Subcutaneous abdominal adipose tissue (tissue), 5 donors: ENCODE measurements around the gene TMC2.

Experiments used
- H3K27ac ChIP-seq: one replicate; pipeline ENCODE4 v1.7.0; 2013; ENCODE audit warnings: low read depth, mild to moderate bottlenecking, inconsistent platforms, low read length, moderate library complexity
- H3K27me3 ChIP-seq, 5 donors: one replicate each; pipeline ENCODE4 v1.7.0; 2013; ENCODE audit warnings: low read length in 5 of 5, inconsistent platforms in 1 of 5; ENCODE audit not compliant: control insufficient read depth in 5 of 5, insufficient read depth in 4 of 5
- H3K36me3 ChIP-seq, 5 donors: one replicate each; pipeline ENCODE4 v1.7.0; 2013; ENCODE audit warnings: low read length in 5 of 5; ENCODE audit not compliant: control insufficient read depth in 5 of 5, insufficient read depth in 5 of 5
- H3K4me1 ChIP-seq, 5 donors: one replicate each; pipeline ENCODE4 v1.7.0; 2013; ENCODE audit warnings: low read length in 5 of 5, mild to moderate bottlenecking in 3 of 5, moderate library complexity in 1 of 5; ENCODE audit not compliant: control insufficient read depth in 5 of 5, insufficient read depth in 5 of 5
- H3K4me3 ChIP-seq, 5 donors: one replicate each; pipeline ENCODE4 v1.7.0; 2013; ENCODE audit warnings: low read length in 5 of 5, low read depth in 1 of 5
- H3K9ac ChIP-seq, 5 donors: one replicate each; pipeline ENCODE4 v1.7.0; 2013; ENCODE audit warnings: low read length in 5 of 5, mild to moderate bottlenecking in 4 of 5, moderate library complexity in 3 of 5
- H3K9me3 ChIP-seq, 5 donors: one replicate each; pipeline ENCODE4 v1.7.0; 2013; ENCODE audit warnings: low read length in 5 of 5; ENCODE audit not compliant: control insufficient read depth in 5 of 5
- donor health status: healthy.
- donor health status: healthy.
- donor health status: healthy.
- donor health status: healthy.
- donor health status: healthy.

The TMC2 gene

DNA sequence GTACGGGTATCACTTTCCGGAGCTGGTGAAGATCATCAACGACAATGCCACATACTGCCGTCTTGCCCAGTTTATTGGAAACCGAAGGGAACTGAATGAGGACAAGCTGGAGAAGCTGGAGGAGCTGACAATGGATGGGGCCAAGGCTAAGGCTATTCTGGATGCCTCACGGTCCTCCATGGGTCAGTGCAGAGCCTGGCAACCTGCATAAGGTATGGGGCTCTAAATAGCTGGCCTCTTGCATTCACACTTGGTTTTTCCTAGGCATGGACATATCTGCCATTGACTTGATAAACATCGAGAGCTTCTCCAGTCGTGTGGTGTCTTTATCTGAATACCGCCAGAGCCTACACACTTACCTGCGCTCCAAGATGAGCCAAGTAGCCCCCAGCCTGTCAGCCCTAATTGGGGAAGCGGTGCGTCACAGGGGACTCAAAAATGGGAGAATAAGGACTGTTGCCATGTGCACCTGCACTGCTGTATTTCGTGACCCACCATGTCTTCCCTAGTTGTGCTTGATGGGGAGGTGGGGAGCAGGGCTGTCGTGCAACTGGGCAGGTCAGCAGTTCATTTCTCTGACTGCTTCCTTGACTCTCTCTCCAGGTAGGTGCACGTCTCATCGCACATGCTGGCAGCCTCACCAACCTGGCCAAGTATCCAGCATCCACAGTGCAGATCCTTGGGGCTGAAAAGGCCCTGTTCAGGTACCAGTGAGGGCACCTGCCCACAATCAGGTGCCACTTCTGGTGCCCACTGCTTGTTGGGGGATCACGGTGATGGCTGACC lies 119.2 kb downstream of the TMC2 start:
- H3K9ac ChIP-seq: no peak overlapping the region
- H3K9me3 ChIP-seq: no peaks in the 10 kb centered on the region
- no peak overlapping the region for H3K4me3 ChIP-seq
- H3K36me3 ChIP-seq: peaks cover 0 to 68% (median 65%) of the 10 kb centered on the region in 5 donors
- H3K27me3 ChIP-seq: no peaks in the 10 kb centered on the region
- peaks cover 2 to 33% (median 28%) of the 10 kb centered on the region in 5 donors for H3K4me1 ChIP-seq
- H3K27ac ChIP-seq: no peak overlapping the region

DNA sequence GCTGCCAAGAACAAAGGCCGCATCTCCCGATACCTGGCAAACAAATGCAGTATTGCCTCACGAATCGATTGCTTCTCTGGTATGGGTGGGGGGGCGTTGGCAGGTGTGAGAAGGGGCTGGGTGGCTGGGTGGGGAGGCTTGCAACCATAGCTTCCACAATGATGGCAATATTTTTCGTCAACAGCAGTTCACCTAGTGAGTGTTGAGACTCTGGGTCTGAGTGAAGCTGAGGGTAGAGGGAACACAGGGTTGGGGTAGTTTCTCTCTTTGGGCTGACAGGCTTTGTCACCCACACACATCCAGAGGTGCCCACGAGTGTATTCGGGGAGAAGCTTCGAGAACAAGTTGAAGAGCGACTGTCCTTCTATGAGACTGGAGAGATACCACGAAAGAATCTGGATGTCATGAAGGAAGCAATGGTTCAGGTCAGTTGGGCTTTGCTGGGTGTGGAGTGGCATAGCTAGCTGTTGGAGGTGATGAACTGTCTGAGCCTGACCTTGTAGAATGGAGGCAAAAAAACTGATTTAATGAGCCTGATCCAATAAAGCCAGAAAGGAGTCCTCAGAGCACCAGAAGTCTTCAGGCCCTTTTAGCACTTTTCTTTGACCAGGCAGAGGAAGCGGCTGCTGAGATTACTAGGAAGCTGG lies 120.2 kb downstream of the TMC2 start:
- Histone ChIP-seq H3K9me3 (no peaks in the 10 kb centered on the region), H3K36me3 (peaks cover 2 to 78% (median 75%) of the 10 kb centered on the region in 5 donors), H3K9ac (no peak overlapping the region), H3K4me1 (peaks cover 2 to 27% (median 22%) of the 10 kb centered on the region in 5 donors), H3K27me3 (no peaks in the 10 kb centered on the region), H3K4me3 (no peak overlapping the region), H3K27ac (no peak overlapping the region)

DNA sequence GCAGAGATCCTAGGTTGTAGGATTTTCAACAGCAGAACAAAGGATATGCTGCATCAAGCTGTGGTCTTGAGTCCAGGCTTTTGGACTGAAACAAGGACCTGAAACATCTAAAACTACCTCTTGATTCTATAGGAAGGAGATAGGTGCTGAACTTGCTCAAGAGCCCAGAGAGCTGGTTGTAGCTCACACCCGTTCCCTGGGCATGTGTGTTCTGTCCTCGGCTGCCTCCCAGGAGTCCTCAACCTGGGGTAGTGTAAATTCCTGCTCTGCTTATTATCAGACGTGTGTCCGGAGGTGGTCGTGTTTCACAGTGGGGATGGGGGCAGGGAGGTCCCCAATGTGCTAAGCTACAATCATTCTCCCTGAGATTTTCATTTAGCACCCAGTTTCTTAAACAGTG lies 120.9 kb downstream of the TMC2 start:
- no peak overlapping the region for H3K27ac ChIP-seq
- peaks cover 9 to 84% (median 81%) of the 10 kb centered on the region in 5 donors for H3K36me3 ChIP-seq
- peaks cover 2 to 21% (median 19%) of the 10 kb centered on the region in 5 donors for H3K4me1 ChIP-seq
- no peak overlapping the region for H3K9ac ChIP-seq
- no peaks in the 10 kb centered on the region for H3K27me3 ChIP-seq
- no peaks in the 10 kb centered on the region for H3K9me3 ChIP-seq
- H3K4me3 ChIP-seq: no peak overlapping the region

DNA sequence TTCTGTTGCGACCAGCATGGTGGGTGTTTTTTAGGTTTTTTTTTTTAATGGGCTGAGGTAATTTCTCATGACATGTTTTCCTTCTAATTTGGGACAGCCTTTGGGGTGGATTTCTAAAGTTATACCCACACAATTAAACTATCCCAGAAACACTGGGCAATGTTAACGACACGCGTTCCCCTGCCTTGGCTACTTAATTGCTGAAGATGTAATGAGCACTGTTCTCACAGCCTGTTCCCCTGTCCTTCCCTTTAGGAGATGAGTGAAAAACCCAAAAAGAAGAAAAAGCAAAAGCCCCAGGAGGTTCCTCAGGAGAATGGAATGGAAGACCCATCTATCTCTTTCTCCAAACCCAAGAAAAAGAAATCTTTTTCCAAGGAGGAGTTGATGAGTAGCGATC lies 121.3 kb downstream of the TMC2 start:
- H3K4me1 ChIP-seq: peaks cover 2 to 20% (median 18%) of the 10 kb centered on the region in 5 donors
- H3K27ac ChIP-seq: no peak overlapping the region
- no peak overlapping the region for H3K9ac ChIP-seq
- H3K36me3 ChIP-seq: peaks cover 9 to 86% (median 82%) of the 10 kb centered on the region in 5 donors
- no peaks in the 10 kb centered on the region for H3K27me3 ChIP-seq
- no peak overlapping the region for H3K4me3 ChIP-seq
- H3K9me3 ChIP-seq: no peaks in the 10 kb centered on the region

DNA sequence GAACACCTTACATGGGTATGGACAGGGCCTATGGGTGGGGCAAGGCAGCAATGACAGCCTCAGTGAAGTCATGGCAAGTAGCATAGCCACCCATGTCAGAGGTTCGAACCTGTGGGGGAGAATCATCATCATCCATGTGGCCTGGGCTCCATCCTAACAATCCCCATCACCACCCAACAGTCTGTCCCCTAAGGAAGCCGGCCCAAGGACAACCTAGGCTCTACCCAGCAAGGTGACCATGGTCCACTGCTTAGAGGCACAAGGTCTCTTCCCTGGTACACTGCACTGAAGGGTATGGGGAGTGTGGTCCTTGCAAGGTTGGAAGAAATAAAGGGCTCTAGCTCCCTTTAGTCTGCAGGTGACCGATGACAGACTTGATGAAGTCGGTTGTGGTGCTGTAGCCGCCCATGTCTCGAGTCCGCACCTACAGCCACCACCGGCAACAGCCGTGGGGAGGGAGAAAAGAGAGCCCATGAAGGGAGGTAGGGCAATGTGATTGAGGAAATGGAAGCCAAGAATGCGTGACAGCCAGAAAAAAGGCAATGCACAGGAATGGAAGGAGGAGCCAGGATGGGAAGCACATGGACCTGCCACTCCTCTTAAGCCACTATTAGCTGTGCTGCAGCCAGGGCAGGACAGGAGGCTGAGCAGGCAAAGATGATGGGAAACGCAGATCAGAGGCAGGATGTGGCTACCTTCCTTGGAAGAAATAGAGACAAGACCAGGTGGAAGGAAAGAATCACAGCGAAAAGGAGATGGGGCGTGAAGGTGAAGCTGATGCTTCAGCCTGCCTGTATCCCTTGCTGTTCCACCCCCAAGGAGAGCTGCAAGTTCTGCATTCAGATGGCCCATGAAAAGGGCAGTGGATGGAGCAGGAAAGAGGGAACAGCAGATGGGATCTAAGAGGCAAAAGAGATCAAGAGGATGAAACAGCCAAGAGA lies 122.3 kb downstream of the TMC2 start:
- H3K27ac ChIP-seq: no peak overlapping the region
- no peak overlapping the region for H3K4me3 ChIP-seq
- H3K4me1 ChIP-seq: peaks cover 4 to 18% (median 16%) of the 10 kb centered on the region in 5 donors
- no peaks in the 10 kb centered on the region for H3K27me3 ChIP-seq
- H3K36me3 ChIP-seq: peaks cover 9 to 86% (median 82%) of the 10 kb centered on the region in 5 donors
- H3K9me3 ChIP-seq: no peaks in the 10 kb centered on the region
- no peak overlapping the region for H3K9ac ChIP-seq

DNA sequence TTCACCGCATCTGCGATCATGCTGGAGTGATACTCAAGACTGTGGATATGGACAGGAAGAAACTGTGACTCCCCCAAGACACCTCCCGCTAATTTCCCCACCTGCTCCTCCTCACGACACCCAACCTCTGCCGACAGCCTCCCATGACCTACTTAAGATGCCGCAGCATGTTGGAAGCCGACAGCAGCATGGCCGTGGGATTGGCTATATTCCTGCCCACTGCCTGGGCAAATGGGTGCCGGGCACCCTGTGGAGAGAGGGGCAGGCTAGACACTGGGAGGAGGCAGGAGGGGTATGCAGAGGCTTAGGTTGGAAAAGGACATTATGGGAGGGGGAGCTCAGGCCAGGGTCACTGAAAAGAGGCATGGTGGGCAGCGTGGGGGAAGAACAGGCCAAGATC lies 123.2 kb downstream of the TMC2 start:
- no peaks in the 10 kb centered on the region for H3K27me3 ChIP-seq
- H3K4me3 ChIP-seq: no peak overlapping the region
- H3K9ac ChIP-seq: no peak overlapping the region
- H3K9me3 ChIP-seq: no peaks in the 10 kb centered on the region
- peaks cover 4 to 15% (median 13%) of the 10 kb centered on the region in 5 donors for H3K4me1 ChIP-seq
- peaks cover 9 to 77% (median 76%) of the 10 kb centered on the region in 5 donors for H3K36me3 ChIP-seq
- no peak overlapping the region for H3K27ac ChIP-seq

DNA sequence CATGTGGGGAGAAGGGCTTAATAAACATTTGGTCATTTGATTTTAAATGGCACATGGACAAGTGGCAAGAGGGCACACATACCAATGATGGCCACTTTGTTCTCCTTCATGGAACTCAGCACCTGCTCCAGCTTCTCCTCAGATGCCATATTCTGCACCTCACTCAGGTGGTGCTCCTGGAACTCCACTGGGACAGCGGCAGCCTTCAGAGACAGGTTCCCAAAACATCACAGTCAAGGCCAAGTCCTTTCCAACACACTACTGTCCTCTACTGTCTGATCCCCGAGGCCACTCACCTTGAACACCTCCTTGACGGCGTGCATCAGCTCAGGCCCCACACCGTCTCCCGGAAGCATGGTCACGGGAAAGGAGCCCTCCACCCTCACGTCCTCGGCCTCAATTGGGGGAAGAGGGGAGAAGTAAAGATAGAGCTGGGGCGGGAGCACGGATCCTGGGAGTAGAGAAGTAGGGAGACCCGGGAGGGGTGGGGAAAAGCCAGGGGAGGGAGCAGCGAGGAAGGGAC lies 127.1 kb downstream of the TMC2 start:
- H3K9ac ChIP-seq: peak overlapping the region; percentile 88 to 95 (median 89)
- no peaks in the 10 kb centered on the region for H3K27me3 ChIP-seq
- H3K36me3 ChIP-seq: peaks cover 9 to 39% (median 37%) of the 10 kb centered on the region in 5 donors
- H3K9me3 ChIP-seq: no peaks in the 10 kb centered on the region
- peak overlapping the region; percentile 74 for H3K27ac ChIP-seq
- peak overlapping the region; percentile 84 to 97 (median 93) for H3K4me3 ChIP-seq
- H3K4me1 ChIP-seq: peaks cover 4 to 16% (median 15%) of the 10 kb centered on the region in 5 donors

DNA sequence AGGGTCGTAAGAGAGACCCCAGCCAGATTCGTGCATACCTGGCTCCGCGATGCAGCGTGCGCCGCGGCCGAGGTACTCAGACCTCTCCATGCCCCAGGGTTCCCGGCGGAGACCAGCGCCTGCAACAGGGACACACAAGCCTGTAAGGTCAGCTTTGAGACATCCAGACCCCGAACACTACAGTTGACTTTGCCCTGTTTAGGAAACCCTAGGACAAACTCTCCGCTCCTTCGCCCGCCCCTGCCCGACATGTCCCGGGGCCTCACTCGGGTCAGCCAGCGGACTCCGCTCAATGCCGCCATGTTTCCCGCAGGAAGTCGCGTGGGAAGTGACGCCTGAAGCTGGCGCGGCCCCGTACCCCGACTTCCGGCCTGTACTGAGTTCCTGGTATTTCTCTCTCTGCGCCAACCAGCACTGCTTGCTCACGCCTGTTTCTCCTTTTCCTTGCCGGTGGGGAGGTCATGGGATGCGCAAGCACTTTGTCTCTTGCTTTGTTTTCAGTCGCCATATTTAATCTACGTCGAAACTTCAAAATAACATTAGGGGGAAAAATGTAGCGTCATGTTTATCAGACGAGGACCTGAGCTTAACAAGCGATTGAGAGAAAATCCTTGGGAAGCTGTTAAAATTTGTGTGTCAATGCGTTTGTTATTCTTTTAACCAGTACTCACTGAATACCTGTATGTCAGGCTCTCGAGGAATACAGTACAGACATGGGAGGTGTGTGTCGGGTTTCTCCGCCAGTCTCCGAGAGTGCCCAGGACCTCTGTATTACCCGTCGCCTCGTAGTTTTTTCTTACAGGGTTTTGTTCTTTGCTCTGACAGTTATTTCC lies 127.7 kb downstream of the TMC2 start, which contains the start of gene IDH3B:
Gene IDH3B, minus strand, starts transcription at position 330 of the 833 bp plus-strand sequence. Its CDS starts 28 bp downstream, at position 302.
- Histone ChIP-seq H3K4me3 (peak within 1 kb of the TSS; percentile 84 to 97 (median 93)), H3K27me3 (no peaks in the 10 kb centered on the region), H3K9ac (peak within 1 kb of the TSS; percentile 88 to 95 (median 89)), H3K4me1 (peaks cover 4 to 16% (median 15%) of the 10 kb centered on the region in 5 donors), H3K9me3 (no peaks in the 10 kb centered on the region), H3K27ac (peak within 1 kb of the TSS; percentile 74), H3K36me3 (peaks cover 9 to 33% (median 30%) of the 10 kb centered on the region in 5 donors)

DNA sequence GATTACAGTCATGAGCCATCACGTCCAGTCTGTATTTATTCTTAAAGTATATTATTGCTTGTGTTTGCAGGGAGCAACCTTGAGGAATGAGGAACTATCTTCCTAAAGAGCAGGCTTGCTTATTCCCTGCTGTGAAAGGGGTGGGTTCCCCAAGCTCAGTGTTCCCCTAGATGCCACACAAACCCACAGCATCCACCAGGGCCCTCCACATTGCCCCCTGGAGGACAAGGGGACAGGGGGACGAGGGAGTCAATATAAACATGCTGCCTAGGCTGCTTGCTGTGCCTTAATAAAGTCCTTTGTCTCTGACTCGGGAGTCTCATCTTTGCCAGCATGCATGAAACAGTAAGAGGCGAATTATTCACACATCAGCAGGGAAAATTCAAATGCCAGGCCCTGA lies 135.6 kb downstream of the TMC2 start:
- peaks cover 0 to 6% (median 0%) of the 10 kb centered on the region in 5 donors for H3K27me3 ChIP-seq
- no peaks in the 10 kb centered on the region for H3K36me3 ChIP-seq
- no peak overlapping the region for H3K4me3 ChIP-seq
- H3K27ac ChIP-seq: no peak overlapping the region
- no peak overlapping the region for H3K9ac ChIP-seq
- H3K9me3 ChIP-seq: no peaks in the 10 kb centered on the region
- H3K4me1 ChIP-seq: no peaks in the 10 kb centered on the region
